Panc1 (cell line): ENCODE data around the gene LMO1. TPM values are rescaled to one million over a fixed set of nuclear protein-coding genes. Genes with fewer than 3 reads are reported as not detected.

Experiments used
- ATAC-seq: fragments of 200-7000 bp; cut with Tn5 transposase; 2 replicates; pipeline ENCODE4 v1.9.1; 2020; ENCODE audit warnings: mild to moderate bottlenecking, moderate library complexity
- BruUV-seq: library from RNA; stranded (reverse); fragments of 400-500 nt; replicated peaks from 2 replicates; lab custom pipeline; 2021; lab: Mats Ljungman, UMichigan
- CTCF ChIA-PET: fragments of 300-600 bp; sonication (Branson Sonifier 250); formaldehyde crosslinking; loops from one replicate; lab custom pipeline; 2022; ENCODE audit warnings: antibody characterized with exemption; lab: Charles Lee
- POLR2A ChIA-PET: fragments of 300-600 bp; sonication (Branson Sonifier 250); formaldehyde crosslinking; loops from one replicate; lab custom pipeline; 2022; ENCODE audit warnings: antibody characterized with exemption; lab: Charles Lee
- DNase-seq: peaks from one replicate; pipeline ENCODE4 v3.0.0-alpha.2; 2010; ENCODE audit warnings: low read depth, low spot score
- H3K27ac ChIP-seq: 2 replicates; pipeline ENCODE4 v1.5.1; 2011; ENCODE audit warnings: mild to moderate bottlenecking, low read length, inconsistent platforms
- H3K27me3 ChIP-seq: fragments of 200-500 bp; sonication (Bioruptor generic); 2 replicates; pipeline ENCODE4 v1.6.0; 2014; ENCODE audit warnings: low read length, inconsistent platforms; ENCODE audit not compliant: control insufficient read depth, insufficient read depth
- H3K36me3 ChIP-seq: fragments of 200-500 bp; sonication (Bioruptor generic); 2 replicates; pipeline ENCODE4 v1.5.1; 2014; ENCODE audit warnings: inconsistent platforms, mild to moderate bottlenecking, low read length, moderate library complexity; ENCODE audit not compliant: control insufficient read depth, insufficient read depth
- H3K4me1 ChIP-seq: 2 replicates; pipeline ENCODE4 v1.5.1; 2011; ENCODE audit warnings: inconsistent platforms, mild to moderate bottlenecking, low read length, moderate library complexity; ENCODE audit not compliant: control insufficient read depth, insufficient read depth
- H3K4me3 ChIP-seq, 2 experiments: 2 replicates each; pipeline ENCODE4 v1.5.1; 2011 to 2012; ENCODE audit warnings: low read depth in 2 of 2, low read length in 2 of 2, mild to moderate bottlenecking in 2 of 2, inconsistent platforms in 1 of 2, moderate library complexity in 1 of 2
- H3K9me3 ChIP-seq: fragments of 200-500 bp; sonication (Bioruptor generic); 2 replicates; pipeline ENCODE4 v1.5.1; 2014; ENCODE audit warnings: low read depth, mild to moderate bottlenecking, inconsistent platforms, low read length, moderate library complexity; ENCODE audit not compliant: control insufficient read depth, insufficient read depth
- CTCF ChIP-seq: fragments of 450-650 bp; IDR thresholded peaks from 2 replicates; pipeline ENCODE4 v1.5.1; 2017; ENCODE audit warnings: mild to moderate bottlenecking
- POLR2AphosphoS5 ChIP-seq: IDR thresholded peaks from 2 replicates; pipeline ENCODE4 v1.6.1; 2012; ENCODE audit warnings: mild to moderate bottlenecking, low read depth, low read length, moderate library complexity
- REST ChIP-seq, 2 experiments: IDR thresholded peaks; 2 replicates each; pipeline ENCODE4 v1.6.1; 2011 to 2012; ENCODE audit warnings: low read depth in 2 of 2, control low read depth in 1 of 2, low read length in 1 of 2, mild to moderate bottlenecking in 1 of 2, moderate library complexity in 1 of 2; ENCODE audit not compliant: insufficient read depth in 1 of 2
- SIN3A ChIP-seq: IDR thresholded peaks from 2 replicates; pipeline ENCODE4 v1.6.1; 2012; ENCODE audit warnings: low read depth, mild to moderate bottlenecking, low read length, moderate library complexity, borderline replicate concordance; ENCODE audit not compliant: insufficient read depth
- TCF7L2 ChIP-seq: IDR thresholded peaks from 2 replicates; pipeline ENCODE4 v1.6.1; 2011; ENCODE audit warnings: mild to moderate bottlenecking, low read depth, low read length, inconsistent platforms
- in situ Hi-C: cut with HindIII; loops from 2 replicates; pipeline ENCODE4 v1.10.0; 2016; ENCODE audit warnings: low sequenced_read_pairs, low pct_unique_long_range_greater_than_20kb
- intact Hi-C: fragments of 100-400 bp; cut with micrococcal nuclease; formaldehyde crosslinking; loops from one replicate; pipeline ENCODE4 v1.10.0; 2022; ENCODE audit not compliant: unreplicated experiment
- total RNA-seq: library from RNA; stranded (reverse); gene quantifications from one replicate; pipeline ENCODE4 v1.2.1, GENCODE V29; 2021; ENCODE audit not compliant: unreplicated experiment

Gene LMO1
- total RNA-seq, 1 experiment from 2014 or later, result not detected

GRCh38 chr11:8301622-8302021, 37.9 kb upstream of the LMO1 start:
- in situ Hi-C loops (no loop called here), intact Hi-C loops (no loop called here)
- Histone ChIP-seq H3K9me3 (no peaks in the 10 kb centered on the region), H3K4me1 (no peaks in the 10 kb centered on the region), H3K4me3 (no peak overlapping the region), H3K36me3 (no peaks in the 10 kb centered on the region), H3K27me3 (no peaks in the 10 kb centered on the region), H3K27ac (no peak overlapping the region)
- no peak for TF ChIP-seq POLR2AphosphoS5
- no peak for TF ChIP-seq SIN3A
- no peak for TF ChIP-seq TCF7L2
- no peak for TF ChIP-seq REST (IDR thresholded peaks at IDR 0.05; ENCODE audit: insufficient read depth in 1 of 2, low read depth in 2 of 2, low read length in 1 of 2)
- no peak for TF ChIP-seq CTCF
- BruUV-seq, result no TSS peak
- DNase-seq (no peak), ATAC-seq (no peak)
- CTCF ChIA-PET, result no interaction called here
- POLR2A ChIA-PET, result no interaction called here

- ChIA-PET POLR2A (no interaction called here), CTCF (no interaction called here)
- peaks cover 11% of the 10 kb centered on the region for H3K27me3 ChIP-seq
- TF ChIP-seq CTCF (no peak), REST (IDR thresholded peaks at IDR 0.05; ENCODE audit: insufficient read depth in 1 of 2, low read depth in 2 of 2, low read length in 1 of 2) (no peak), SIN3A (no peak), POLR2AphosphoS5 (no peak), TCF7L2 (no peak)
- no peaks in the 10 kb centered on the region for H3K36me3 ChIP-seq
- in situ Hi-C loops, result no loop called here
- BruUV-seq, result no TSS peak
- DNase-seq, result no peak
- no peak overlapping the region for H3K27ac ChIP-seq
- H3K4me3 ChIP-seq, result no peak overlapping the region
- ATAC-seq, result no peak
- H3K4me1 ChIP-seq, result no peaks in the 10 kb centered on the region
- intact Hi-C loops, result no loop called here
- no peaks in the 10 kb centered on the region for H3K9me3 ChIP-seq
Observed at GRCh38 chr11:8298801-8299786, 35.4 kb upstream of the LMO1 start.
